Mesenteric fat pad (tissue), 1 donor: ENCODE data around the gene RECQL. TPM values are rescaled to one million over a fixed set of nuclear protein-coding genes. Genes with fewer than 3 reads are reported as not detected.
"Not testable (repeated sequence)": the region's sequence is repeated elsewhere in the genome, so short reads cannot be mapped to it uniquely, and the experiment has no call there.

Experiments used
- DNase-seq: peaks from one replicate; pipeline ENCODE4 v3.0.0-alpha.2; 2020; ENCODE audit warnings: low spot score
- total RNA-seq: library from RNA; stranded (reverse); fragmentation: NEBNext Ultra II Directional; extraction: Animal tissue kit (Norgen Biotek cat#: 25700); gene quantifications from one replicate; pipeline ENCODE4 v1.2.1, GENCODE V29; 2021
- donor health status: DM: yes; HTN: yes; CAD: no.

Gene RECQL
- total RNA-seq, 1 donor from 2014 or later = 34.1 TPM

- no peak for DNase-seq
Measured at GRCh38 chr12:21428241-21428640, 73.2 kb downstream of the RECQL start.

GRCh38 chr12:21419009-21419699 lies 82.3 kb downstream of the RECQL start:
- DNase-seq = not testable (repeated sequence)

Other genes starting within 250 kb of the RECQL start
- not detected for gene SLCO1A2, start 166.7 kb downstream of the RECQL start, total RNA-seq
- gene IAPP, start 128.7 kb downstream of the RECQL start, total RNA-seq = not detected
- 16.5 TPM for gene PYROXD1, start 64.0 kb downstream of the RECQL start, total RNA-seq
- gene GOLT1B, start 154 bp upstream of the RECQL start, total RNA-seq = 34.6 TPM
- gene SPX, start 24.7 kb upstream of the RECQL start, total RNA-seq = 0.45 TPM
- 0.10 TPM for gene GYS2, start 103.2 kb upstream of the RECQL start, total RNA-seq
- 900 TPM for gene LDHB, start 156.2 kb upstream of the RECQL start, total RNA-seq